GM19452 (cell line): ENCODE results near the gene PRSS12.
"Not testable (repeated sequence)": the region's sequence is repeated elsewhere in the genome, so short reads cannot be mapped to it uniquely, and the experiment has no call there.

Experiments used
- ATAC-seq: cut with Tn5 transposase; IDR thresholded peaks from one replicate; pipeline ENCODE4 v1.9.1; 2021; ENCODE audit not compliant: unreplicated experiment

The PRSS12 gene

DNA sequence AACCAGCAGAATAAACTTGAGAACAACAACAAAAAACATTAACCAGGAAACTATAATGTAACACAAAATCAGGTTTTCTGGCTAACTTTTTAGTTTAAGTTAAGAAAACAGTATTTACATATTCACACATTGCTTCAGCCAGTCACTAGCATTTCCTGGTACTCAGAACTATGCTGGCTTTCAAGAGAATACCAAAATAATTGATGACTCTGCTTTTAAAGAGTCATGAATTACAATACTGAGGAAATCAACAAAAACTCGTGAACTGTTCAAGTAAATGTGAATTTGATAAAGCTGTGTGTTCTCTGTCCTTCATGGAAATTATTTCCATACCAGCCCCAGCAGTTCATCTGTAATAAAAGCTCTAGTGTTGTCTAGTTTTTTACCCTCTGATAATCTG is 27.4 kb downstream of the PRSS12 start:
- no peak for ATAC-seq

DNA sequence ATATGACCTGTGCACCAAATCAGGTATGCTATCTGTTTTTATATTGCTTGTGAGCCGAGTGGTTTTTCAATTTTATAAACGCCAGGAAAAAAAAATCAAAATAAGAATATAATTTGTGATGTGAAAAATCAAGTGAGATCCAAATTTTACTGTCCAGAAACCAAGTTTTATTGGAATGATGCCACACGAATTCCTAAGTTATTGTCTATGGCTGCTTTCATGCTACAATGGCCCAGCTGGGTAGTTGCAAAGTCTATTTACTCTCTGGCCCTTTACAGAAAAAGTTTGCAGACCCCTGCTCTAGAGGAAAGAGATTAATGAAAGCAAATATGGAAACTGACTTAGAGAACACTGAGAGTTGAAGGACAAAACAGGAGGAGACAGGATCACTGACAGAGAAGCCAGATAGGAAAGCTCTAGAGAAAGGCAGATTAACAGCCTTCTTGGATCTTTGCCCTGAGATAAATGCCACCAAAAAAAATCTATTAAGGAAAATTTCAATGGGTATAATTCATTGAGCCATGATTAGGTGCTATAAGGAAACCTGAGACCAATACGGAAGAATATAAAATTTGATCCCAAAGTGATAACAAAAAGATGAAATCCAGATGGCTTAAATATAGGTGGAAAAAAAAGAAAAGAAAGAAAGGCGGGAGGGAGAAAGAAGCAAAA is 29.8 kb downstream of the PRSS12 start:
- ATAC-seq = no peak

DNA sequence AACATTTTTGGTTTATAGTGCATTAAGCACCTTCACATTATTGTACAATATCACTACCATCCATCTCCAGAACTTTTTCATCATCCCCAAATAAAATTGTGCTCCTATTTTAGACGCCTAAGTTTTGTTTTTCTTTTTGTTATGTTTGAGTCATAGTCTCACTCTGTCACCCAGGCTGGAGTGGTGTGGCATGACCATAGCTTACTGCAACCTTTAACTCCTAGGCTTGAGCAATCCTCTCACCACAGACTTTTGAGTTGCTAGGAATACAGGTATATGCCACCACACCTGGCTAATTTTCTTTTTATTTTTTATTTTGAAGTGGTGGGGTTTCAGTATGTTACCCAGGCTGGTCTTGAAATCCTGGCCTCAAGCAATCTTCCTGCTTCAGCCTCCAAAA is 33.9 kb downstream of the PRSS12 start:
- ATAC-seq = no peak

DNA sequence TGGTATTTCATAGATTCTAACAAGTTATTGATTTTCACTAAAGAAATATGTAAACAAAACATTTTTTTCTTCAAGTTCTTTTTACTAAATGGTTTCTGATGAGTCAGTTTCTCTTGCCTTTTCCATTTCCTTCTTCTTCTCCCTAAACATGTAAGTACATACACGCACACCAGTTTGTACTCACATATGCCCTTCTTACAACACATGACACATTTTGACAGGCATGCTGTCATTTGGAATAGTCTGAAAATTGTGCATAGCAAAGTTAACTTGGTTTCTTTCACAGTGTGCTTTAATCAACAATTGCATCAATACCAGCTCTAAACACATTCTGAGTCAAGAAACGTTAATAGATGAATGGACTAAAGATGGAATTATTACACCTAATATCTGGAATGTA is 35.1 kb downstream of the PRSS12 start:
- ATAC-seq = no peak

DNA sequence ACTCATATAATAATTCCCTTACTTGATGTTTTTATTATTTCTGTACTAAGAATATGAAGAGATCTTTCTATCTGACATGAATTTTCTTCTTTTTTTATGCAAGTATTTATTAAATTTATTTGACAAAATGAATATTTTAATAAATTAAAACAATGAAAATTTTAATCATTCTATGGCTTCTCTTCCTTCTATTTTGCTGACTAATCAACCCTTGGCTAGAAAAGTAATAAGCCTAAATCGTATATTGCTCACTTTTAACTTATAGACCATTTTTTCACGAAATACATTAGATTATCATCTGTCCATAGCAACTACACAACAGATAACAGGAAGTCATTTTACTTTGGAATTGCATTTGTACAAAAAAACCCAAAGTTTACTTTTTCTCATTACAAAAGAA is 38.6 kb downstream of the PRSS12 start:
- no peak for ATAC-seq

DNA sequence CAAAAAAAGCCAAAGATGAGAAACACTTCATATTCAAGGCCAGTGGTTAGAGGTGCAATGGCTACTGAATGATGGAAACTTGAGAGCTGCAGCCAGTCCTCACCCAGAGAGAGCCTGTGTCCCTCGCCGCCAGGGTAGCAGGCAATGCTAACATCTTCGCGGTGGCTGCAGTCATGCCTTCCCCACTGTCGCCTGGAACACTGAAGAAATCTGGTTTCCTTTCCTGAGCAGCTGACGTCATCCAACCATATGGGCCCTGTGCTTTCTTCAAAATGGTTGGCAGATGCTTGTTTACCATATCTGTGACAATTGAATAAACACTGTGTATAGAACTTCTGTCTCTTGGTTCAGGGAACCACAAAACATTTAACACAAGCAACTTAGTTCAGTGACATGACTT is 39.7 kb downstream of the PRSS12 start:
- ATAC-seq = no peak

DNA sequence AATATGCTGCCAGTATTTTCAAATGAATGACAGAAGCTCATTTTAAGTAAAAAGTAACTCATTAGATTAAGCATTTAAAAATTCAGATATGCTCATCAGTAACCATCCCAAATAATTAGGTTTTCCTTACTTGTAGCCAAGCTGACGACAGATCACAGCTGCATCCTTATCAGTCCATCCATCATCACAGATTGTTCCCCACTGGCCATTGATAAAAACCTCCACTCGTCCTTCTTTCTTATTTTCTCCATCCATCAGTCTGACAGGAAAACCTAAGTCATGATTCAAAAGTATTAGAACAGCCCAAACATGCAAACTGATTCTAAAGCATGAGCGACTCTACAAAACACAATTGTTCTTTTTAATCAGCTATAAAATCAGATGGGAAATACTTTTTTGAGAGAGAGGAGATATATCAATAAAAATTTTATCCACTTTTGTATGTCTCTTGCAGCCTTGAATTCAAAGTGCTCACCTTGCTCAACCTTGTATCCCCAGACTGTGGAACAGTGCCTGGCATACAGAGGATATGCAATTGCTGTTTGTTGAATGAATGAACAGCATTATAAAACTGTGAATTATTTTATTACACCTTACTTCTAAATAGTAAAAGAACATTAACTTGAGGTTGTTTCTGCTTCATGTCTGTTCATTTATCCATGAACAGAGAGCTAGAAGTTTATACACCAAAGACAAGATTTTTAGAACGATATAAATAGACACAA is 44.3 kb downstream of the PRSS12 start:
- no peak for ATAC-seq

DNA sequence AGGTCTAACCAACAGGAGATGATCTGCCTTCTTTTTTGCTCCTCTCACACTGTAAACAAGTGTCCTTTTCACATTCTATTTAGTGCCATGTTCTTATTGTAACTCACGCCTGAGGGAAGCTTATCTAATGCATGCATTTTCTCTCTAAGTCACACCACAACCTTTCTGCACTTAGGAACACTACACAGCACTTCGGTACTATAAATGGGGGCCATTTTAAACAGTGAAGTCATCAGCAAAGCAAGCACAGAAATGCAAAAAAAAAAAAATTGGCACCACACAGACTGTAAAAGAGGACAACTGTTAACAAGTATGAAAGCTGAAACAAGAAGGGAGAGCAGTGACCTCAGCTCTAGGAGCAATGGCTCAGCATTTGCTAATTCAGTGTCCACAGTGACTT is 45.2 kb downstream of the PRSS12 start:
- no peak for ATAC-seq

DNA sequence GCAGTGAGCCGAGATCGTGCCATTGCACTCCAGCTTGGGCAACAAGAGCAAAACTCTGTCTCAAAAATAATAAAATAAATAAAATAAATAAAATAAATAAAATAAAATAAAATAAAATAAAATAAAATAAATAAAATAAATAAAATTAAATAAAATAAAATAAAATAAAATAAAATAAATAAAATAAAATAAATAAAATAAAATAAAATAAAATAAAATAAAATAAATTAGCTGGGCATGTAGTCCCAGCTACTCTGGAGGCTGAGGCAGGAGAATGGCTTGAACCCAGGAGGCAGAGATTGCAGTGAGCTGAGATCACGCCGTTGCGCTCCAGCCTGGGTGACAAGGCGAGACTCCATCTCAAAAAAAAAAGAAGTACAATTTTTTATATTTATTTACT is 53.2 kb downstream of the PRSS12 start:
- ATAC-seq = not testable (repeated sequence)

DNA sequence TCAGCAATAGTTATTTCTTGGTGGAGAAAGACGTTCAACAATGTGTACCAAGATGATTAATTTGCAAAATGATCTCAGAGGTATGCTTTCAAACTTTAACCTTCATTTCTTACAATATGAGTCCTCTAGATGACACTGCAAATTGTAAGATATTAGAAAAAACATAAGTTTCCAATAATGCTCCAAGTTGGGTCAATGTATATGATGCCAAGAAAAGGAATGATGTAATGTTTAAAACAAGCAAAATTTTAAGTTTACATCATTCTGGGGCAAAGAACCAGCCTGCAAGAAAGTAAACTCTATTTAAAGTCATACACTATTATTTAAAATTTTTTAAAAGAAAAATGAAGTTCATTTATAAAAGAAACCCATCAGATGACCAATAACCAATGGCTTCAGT is 56.1 kb downstream of the PRSS12 start:
- ATAC-seq = no peak

DNA sequence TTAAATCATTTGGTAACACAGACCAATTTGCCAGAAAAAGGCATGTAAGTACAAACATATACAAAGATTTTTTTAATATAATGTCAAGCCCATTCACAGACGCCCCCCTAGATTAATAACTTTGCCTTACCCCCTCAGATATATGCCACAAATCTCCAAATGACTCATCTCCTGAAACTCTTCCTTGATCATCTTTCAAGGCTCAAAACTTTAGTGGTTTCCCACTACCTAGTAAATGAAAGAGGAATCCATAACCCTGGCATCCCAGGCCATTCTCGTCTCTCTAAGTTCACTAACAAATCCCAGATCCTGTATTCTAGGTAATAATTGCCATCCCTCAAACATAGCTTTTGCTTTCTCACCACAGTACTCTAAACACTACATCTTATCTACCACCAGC is 61.9 kb downstream of the PRSS12 start:
- no peak for ATAC-seq

DNA sequence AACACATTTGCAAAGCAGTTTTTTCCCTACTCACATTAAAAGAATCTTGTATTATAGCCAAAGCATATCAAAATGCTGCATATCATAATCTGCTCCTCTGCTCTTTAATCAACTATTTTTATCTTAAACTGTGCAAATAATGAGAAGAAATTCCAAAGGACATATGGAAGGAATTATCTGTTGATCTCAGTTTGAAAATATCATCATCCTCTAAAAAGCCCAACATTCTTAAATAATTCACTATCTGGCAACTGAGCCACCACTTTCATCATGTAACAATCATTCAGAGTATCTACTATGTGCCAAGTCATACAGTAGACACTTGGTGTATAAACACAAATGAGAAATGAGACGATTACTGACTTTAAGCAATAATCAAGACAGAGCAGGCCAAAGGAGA is 63.0 kb downstream of the PRSS12 start:
- ATAC-seq = no peak

DNA sequence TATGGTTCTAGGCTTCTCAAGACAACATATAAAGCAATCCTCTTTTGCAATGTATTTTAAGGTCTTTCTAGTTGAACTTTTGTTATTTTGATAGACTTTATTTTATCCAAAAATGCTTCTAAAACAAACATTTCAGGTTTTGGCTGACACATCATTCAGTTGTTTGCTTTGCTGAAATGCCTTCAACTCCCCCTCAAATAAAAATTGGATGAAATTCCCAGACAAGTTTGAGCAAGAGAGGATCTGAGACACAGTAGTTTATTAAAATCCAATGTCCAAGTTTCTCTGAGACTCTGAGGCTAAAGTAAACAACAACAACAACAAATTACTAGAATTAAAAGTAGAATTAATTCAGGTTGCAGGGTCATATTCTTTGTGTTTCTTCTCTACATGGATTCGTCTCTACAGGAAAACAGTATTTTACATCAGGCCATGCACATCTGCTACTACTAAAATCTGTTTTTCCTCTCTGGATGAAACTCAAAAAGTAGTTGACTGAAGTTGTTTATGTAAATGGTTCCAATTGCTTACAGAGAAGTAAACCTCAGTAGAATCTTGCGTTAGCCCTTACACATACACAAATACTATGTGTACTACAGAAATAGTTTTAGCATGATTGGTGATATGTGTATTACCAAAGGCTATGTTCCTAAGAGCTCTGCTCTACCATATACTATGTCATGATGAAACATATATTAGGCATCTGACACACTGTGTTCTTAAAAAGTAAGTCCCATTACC is 64.9 kb downstream of the PRSS12 start:
- no peak for ATAC-seq

DNA sequence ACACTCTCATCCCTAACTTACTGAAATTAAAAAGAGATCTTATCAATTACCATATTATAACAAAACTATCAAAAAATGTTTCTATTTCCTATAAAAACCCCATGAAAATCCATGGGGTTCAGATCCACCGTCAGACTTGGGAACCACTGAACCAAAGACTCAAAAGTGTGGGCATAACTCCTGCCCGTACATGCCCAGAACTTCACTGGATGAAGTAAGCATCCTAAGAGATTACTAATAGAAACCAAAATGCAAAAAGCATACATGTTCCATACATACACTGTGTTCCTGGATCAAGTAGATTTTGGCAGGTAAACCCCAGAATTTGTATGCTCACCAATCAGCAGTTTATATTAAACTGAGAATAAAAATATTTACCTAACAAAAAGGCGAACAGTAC is 66.1 kb downstream of the PRSS12 start:
- ATAC-seq = no peak

DNA sequence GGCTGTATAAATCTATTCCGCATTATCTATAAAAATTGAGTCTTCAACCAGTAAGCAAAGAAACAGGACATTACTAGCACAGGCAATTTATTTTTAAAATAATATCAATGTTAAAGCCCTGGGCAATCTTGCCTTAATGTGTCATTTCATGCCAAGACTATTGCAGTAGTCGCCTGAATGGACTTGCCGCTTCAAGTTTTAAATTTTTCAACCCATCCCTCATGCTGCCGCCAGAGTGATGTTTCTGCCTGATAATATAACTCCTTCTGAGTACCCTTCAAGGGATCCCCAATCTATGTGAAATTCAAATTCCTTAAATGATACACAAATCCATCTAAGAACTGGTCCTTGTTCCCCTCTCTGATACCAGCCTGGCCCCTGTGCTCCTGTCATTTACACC is 66.9 kb downstream of the PRSS12 start:
- ATAC-seq = no peak

DNA sequence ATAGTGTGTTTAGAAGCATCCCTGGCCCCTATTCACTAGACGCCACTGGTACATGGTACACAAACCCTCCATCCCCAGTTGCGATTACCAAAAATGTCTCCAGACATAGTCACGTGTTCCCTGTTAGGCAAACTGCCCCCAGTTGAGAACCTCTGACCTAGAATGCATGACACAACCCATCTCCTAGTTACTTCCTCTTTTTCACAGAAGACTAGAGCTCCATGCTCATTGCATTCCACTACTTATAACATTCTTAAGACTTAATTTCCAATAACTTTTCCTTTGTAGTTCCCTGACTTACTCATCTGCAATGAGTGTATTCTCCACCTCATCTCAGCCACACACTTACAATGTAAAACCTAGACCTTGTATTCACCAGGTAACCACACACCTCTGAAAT is 68.6 kb downstream of the PRSS12 start:
- ATAC-seq = peak; percentile 51

DNA sequence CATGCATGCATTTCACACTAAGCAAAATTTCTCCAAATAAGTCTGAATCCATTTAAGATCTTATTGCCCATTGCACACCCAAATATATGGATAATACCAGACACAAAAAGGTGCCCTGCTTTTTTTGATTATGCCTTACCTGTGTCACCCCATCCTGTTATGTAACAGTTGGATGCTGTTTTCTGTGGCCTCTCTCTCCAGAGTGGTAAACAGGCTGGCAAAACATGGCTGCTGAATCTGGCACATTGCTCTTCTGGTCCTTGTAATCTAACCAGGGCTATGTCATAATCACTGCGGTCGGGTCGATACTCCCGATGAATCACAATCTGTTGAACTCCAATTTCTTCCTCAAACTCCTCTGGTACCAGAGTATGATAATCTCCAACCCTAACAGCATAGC is 70.1 kb downstream of the PRSS12 start:
- ATAC-seq = no peak

DNA sequence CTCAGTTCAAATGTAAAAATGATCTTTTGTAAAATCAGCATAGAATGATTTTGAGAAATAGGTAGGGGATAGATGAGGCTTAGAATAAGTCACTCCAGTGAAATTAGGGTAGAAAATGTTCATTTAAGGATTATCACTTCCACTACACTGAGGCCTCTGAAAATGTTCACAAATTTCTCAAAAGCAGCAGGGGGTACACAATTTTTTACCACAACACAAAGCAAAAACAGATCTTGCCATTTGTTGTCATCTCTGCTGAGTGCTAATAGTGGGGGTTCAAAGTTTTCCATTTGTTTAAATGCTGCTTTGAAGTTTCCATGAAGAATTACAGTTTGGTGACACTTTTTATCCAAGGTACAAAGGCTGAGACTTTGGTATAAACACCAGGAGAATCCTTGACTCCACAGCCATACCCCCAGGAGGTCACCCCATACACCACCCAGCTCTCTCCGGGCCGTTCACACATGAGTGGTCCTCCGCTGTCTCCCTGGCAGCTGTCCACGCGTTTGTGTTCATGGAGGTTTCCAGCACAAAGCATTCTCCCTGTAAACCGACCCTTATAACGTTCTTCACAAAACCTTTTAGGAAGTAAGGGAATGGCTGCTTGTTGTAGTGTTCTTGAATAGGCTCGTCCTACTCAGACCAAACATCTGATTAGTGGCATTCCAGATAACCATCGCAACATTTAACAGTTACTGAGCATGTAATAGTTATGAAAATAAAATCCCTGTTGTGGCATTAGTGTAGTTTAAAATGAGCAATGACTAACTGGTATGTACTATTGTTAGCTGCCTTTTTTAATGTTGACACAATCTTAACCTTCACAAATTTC is 71.0 kb downstream of the PRSS12 start:
- ATAC-seq = no peak

DNA sequence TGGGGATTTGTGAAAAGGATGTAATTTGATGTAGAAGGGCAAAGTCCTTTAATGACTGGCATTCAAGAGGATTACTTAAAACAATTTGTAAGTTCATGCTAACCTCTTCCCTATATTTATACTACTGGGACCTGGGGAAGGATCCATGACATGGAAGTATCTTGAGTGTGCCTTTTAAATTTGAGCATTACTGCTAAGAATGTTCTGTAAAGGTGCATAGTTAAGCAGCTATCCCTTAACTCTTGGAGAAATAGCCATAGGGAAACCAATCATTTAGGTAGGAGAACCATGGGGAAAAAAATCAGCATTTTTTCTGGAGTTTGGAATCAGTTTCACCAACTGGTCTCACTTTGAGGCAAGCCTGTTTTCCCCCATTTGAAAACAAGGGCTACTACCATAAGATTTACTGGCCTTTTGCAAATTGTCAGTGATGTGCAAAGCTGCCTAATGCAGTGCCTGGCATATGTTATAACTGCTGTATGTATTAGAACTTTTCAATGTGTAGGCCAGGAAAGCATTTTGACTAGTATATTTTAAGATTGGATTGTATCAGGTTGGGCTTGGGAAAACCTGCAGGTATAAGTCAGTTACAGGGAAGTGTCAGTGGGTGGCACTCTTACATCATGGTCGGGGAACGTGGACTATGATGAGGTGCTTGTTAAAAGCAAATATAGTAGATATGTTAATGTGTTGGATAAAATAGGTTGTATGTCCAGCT is 72.1 kb downstream of the PRSS12 start:
- ATAC-seq = peak; percentile 17

DNA sequence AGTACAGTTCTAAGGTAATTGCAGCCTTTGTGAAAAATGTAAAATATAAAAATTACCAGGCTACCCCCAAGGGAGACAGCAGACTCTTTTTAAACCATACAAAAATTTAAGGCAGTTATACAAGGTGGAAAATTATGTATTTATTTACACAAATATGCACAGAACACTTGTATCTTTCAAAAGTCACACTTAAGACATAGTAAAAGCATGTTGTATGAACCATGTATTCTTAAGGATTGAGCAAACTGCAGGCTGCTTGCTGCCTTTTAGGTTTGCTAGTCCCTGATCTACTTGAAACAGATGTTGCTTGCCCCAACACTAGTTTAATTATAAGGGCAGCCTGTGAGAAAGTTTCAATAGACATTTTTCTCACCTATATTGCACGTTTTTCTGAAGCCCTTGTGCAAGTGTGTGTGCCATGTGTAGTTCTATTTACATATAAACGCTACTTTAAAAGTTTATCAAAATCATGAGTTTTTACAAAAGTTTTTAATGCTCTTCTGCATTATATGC is 72.8 kb downstream of the PRSS12 start:
- ATAC-seq = no peak
